HepG2 (cell line): ENCODE measurements around the gene DCTN4. TPM values are rescaled to one million over a fixed set of nuclear protein-coding genes. Genes with fewer than 3 reads are reported as not detected.

Experiments used
- BCL6 ChIP-seq: IDR thresholded peaks from 2 replicates; pipeline ENCODE4 v1.6.1; 2016; ENCODE audit warnings: missing genetic modification reagents, missing compliant biosample characterization
- CBX5 ChIP-seq: sonication (generic); formaldehyde crosslinking; IDR thresholded peaks from 2 replicates; pipeline ENCODE4 v1.4.0; 2020; ENCODE audit warnings: missing genetic modification reagents, borderline replicate concordance
- ETV6 ChIP-seq: sonication (generic); formaldehyde crosslinking; conservative IDR thresholded peaks from 2 replicates; pipeline ENCODE4 v1.4.0; 2020; ENCODE audit warnings: missing genetic modification reagents
- HNF4G ChIP-seq, 2 experiments: sonication (generic) in 1 of 2; formaldehyde crosslinking in 1 of 2; IDR thresholded peaks; 2 replicates each; pipeline versions ENCODE4 v1.4.0 to v1.6.1; 2011 to 2020; ENCODE audit warnings: borderline replicate concordance in 2 of 2, low read depth in 2 of 2, mild to moderate bottlenecking in 2 of 2, low read length in 1 of 2, missing genetic modification reagents in 1 of 2, moderate library complexity in 1 of 2
- KDM5A ChIP-seq: fragments of 200-600 bp; sonication (generic); IDR thresholded peaks from 2 replicates; pipeline ENCODE4 v1.7.0; 2018; ENCODE audit warnings: antibody characterized with exemption, mild to moderate bottlenecking, low read length, borderline replicate concordance
- MYNN ChIP-seq: sonication (generic); formaldehyde crosslinking; IDR thresholded peaks from 2 replicates; pipeline ENCODE4 v1.4.0; 2020; ENCODE audit warnings: mild to moderate bottlenecking, low read depth, missing genetic modification reagents
- NKX3-1 ChIP-seq: sonication (generic); formaldehyde crosslinking; IDR thresholded peaks from 2 replicates; pipeline ENCODE4 v1.5.0; 2020; ENCODE audit warnings: missing genetic modification reagents
- POLR2A ChIP-seq, 2 experiments: IDR thresholded peaks; 2 replicates each; pipeline ENCODE4 v1.6.1; 2011; ENCODE audit warnings: low read depth in 2 of 2, low read length in 2 of 2, mild to moderate bottlenecking in 1 of 2, moderate library complexity in 1 of 2; ENCODE audit not compliant: insufficient read depth in 1 of 2
- REL ChIP-seq: sonication (generic); formaldehyde crosslinking; conservative IDR thresholded peaks from 2 replicates; pipeline ENCODE4 v1.8.0; 2022; ENCODE audit warnings: mild to moderate bottlenecking, missing genetic modification reagents, moderate library complexity
- SAP130 ChIP-seq: IDR thresholded peaks from 2 replicates; pipeline ENCODE4 v1.6.1; 2016; ENCODE audit warnings: low read depth
- SIN3A ChIP-seq: IDR thresholded peaks from 2 replicates; pipeline ENCODE4 v1.6.1; 2011; ENCODE audit warnings: low read depth, mild to moderate bottlenecking, control low read depth, low read length, borderline replicate concordance
- SNAPC2 ChIP-seq: sonication (generic); formaldehyde crosslinking; IDR thresholded peaks from 2 replicates; pipeline ENCODE4 v1.8.1; 2022; ENCODE audit warnings: mild to moderate bottlenecking, missing genetic modification reagents
- SOX13 ChIP-seq, 3 experiments: fragments of 450-650 bp in 1 of 3; sonication (generic) in 1 of 3; formaldehyde crosslinking in 1 of 3; IDR thresholded peaks in 2 of 3; conservative IDR thresholded peaks in 1 of 3; 2 replicates each; pipeline versions ENCODE4 v1.5.0 to v1.6.1; 2016 to 2020; ENCODE audit warnings: antibody characterized with exemption in 1 of 3, mild to moderate bottlenecking in 1 of 3, missing compliant biosample characterization in 1 of 3, missing genetic modification reagents in 1 of 3, moderate library complexity in 1 of 3
- TEAD3 ChIP-seq: optimal IDR thresholded peaks from 2 replicates; pipeline ENCODE3; 2016; ENCODE audit warnings: borderline replicate concordance
- ZFX ChIP-seq: sonication (generic); formaldehyde crosslinking; IDR thresholded peaks from 2 replicates; pipeline ENCODE4 v1.4.0; 2020; ENCODE audit warnings: mild to moderate bottlenecking, low read depth, missing genetic modification reagents, moderate library complexity
- ZNF282 ChIP-seq: fragments of 450-650 bp; IDR thresholded peaks from 2 replicates; pipeline ENCODE4 v1.6.1; 2018; ENCODE audit not compliant: partially characterized antibody
- ZNF331 ChIP-seq: sonication (generic); formaldehyde crosslinking; IDR thresholded peaks from 2 replicates; pipeline ENCODE4 v1.4.0; 2020; ENCODE audit warnings: missing genetic modification reagents
- ZNF33B ChIP-seq: sonication (generic); formaldehyde crosslinking; IDR thresholded peaks from 2 replicates; pipeline ENCODE4 v1.5.1; 2020; ENCODE audit warnings: mild to moderate bottlenecking, missing genetic modification reagents
- ZNF747 ChIP-seq: sonication (generic); formaldehyde crosslinking; IDR thresholded peaks from 2 replicates; pipeline ENCODE4 v1.8.1; 2023; ENCODE audit warnings: missing genetic modification reagents, mild to moderate bottlenecking, borderline replicate concordance
- ZNF816 ChIP-seq: sonication (generic); formaldehyde crosslinking; IDR thresholded peaks from 2 replicates; pipeline ENCODE4 v1.8.0; 2022; ENCODE audit warnings: missing genetic modification reagents, mild to moderate bottlenecking, borderline replicate concordance
- polyA plus RNA-seq, 8 experiments: library from polyadenylated mRNA; depleted of rRNA in 3 of 8; stranded (reverse) in 7 of 8; unstranded in 1 of 8; fragments of >200 nt; fragmentation: Illumina TruSeq in 4 of 8; extraction: Trizol in 4 of 8; gene quantifications; 2 replicates each; pipeline versions ENCODE4 v1.2.1 to v1.2.3, GENCODE V29; 2011 to 2016; ENCODE audit warnings: low read depth in 4 of 8, missing spikeins in 1 of 8, mixed read lengths in 1 of 8; ENCODE audit not compliant: insufficient read depth in 1 of 8
- total RNA-seq, 5 experiments: library from RNA; depleted of rRNA; stranded (reverse); fragments of >200 nt; fragmentation: Illumina TruSeq; extraction: Trizol; gene quantifications; 2 replicates each; pipeline ENCODE4 v1.2.3, GENCODE V29; 2016; ENCODE audit warnings: low read depth in 1 of 5
- TF ChIP-seq, protein P1 (sequence below): IDR thresholded peaks from 2 replicates; pipeline ENCODE4 v1.6.1; 2016; ENCODE audit warnings: missing compliant biosample characterization, missing genetic modification reagents, borderline replicate concordance
- TF ChIP-seq, protein P2 (sequence below): sonication (generic); formaldehyde crosslinking; IDR thresholded peaks from 2 replicates; pipeline ENCODE4 v1.9.0; 2021; ENCODE audit warnings: missing genetic modification reagents, borderline replicate concordance
- TF ChIP-seq, protein P3 (sequence below): sonication (generic); formaldehyde crosslinking; IDR thresholded peaks from 2 replicates; pipeline ENCODE4 v1.9.0; 2021; ENCODE audit warnings: missing genetic modification reagents, mild to moderate bottlenecking, borderline replicate concordance

DCTN4 gene
- total and polyA plus RNA-seq, 2 of the 13 experiments (the other 11 are each of a cell fraction or from before 2014, with no cell fraction given): 24.1 to 26.9 TPM

DNA sequence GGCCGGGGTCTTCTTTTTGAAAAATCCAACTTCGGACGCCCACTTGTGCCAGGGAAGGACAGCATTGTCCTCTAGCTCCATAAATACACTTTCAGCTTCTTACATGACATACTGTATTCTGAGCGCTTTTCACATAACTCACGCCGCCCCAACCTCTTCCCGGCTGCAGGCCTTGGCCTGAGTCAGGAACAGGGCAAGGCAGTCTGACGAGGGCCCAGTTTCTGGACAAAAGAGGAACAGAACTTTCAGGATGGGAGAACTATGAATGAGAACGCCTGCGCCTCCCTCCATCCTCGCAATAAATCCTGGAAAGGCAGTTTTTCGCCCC, 650 bp downstream of the DCTN4 start (continued):
- 0 out of 2 replicates have a peak, but pooled peaks have one; percentile 18 for TF ChIP-seq CBX5
- 0 out of 2 replicates have a peak, but pooled peaks have one; percentile 37 for TF ChIP-seq ZNF816 (CRISPR knock-in tag)
- TF ChIP-seq ZNF33B (CRISPR knock-in tag): no peak
- TF ChIP-seq ZFX (CRISPR knock-in tag): peak; percentile 90
- no peak for TF ChIP-seq ZNF282
- 0 out of 2 replicates have a peak, but pooled peaks have one; percentile 38 for TF ChIP-seq SIN3A
- TF ChIP-seq POLR2A (IDR thresholded peaks at IDR 0.05; ENCODE audit: insufficient read depth in 1 of 2, low read depth in 2 of 2, low read length in 2 of 2): peak in 1 of 2 experiments; percentile 63; a peak in 2 of 4 replicates
- TF ChIP-seq SAP130 (CRISPR knock-in tag): peak; percentile 53
- TF ChIP-seq, protein P1, sequence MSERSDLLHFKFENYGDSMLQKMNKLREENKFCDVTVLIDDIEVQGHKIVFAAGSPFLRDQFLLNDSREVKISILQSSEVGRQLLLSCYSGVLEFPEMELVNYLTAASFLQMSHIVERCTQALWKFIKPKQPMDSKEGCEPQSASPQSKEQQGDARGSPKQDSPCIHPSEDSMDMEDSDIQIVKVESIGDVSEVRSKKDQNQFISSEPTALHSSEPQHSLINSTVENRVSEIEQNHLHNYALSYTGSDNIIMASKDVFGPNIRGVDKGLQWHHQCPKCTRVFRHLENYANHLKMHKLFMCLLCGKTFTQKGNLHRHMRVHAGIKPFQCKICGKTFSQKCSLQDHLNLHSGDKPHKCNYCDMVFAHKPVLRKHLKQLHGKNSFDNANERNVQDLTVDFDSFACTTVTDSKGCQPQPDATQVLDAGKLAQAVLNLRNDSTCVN (CRISPR knock-in tag): peak; percentile 51; the same call in 1 of the 2 replicates
- TF ChIP-seq ZNF747: no peak
- 0 out of 2 replicates have a peak, but pooled peaks have one; percentile 36 for TF ChIP-seq ETV6
- TF ChIP-seq KDM5A: peak; percentile 68
- TF ChIP-seq, protein P2, sequence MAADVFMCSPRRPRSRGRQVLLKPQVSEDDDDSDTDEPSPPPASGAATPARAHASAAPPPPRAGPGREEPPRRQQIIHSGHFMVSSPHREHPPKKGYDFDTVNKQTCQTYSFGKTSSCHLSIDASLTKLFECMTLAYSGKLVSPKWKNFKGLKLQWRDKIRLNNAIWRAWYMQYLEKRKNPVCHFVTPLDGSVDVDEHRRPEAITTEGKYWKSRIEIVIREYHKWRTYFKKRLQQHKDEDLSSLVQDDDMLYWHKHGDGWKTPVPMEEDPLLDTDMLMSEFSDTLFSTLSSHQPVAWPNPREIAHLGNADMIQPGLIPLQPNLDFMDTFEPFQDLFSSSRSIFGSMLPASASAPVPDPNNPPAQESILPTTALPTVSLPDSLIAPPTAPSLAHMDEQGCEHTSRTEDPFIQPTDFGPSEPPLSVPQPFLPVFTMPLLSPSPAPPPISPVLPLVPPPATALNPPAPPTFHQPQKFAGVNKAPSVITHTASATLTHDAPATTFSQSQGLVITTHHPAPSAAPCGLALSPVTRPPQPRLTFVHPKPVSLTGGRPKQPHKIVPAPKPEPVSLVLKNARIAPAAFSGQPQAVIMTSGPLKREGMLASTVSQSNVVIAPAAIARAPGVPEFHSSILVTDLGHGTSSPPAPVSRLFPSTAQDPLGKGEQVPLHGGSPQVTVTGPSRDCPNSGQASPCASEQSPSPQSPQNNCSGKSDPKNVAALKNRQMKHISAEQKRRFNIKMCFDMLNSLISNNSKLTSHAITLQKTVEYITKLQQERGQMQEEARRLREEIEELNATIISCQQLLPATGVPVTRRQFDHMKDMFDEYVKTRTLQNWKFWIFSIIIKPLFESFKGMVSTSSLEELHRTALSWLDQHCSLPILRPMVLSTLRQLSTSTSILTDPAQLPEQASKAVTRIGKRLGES: no peak
- TF ChIP-seq TEAD3 (CRISPR knock-in tag): peak; percentile 15
- 0 out of 2 replicates have a peak, but pooled peaks have one; percentile 10 for TF ChIP-seq NKX3-1 (CRISPR knock-in tag)
- no peak for TF ChIP-seq REL (CRISPR knock-in tag)
- TF ChIP-seq, protein P3, sequence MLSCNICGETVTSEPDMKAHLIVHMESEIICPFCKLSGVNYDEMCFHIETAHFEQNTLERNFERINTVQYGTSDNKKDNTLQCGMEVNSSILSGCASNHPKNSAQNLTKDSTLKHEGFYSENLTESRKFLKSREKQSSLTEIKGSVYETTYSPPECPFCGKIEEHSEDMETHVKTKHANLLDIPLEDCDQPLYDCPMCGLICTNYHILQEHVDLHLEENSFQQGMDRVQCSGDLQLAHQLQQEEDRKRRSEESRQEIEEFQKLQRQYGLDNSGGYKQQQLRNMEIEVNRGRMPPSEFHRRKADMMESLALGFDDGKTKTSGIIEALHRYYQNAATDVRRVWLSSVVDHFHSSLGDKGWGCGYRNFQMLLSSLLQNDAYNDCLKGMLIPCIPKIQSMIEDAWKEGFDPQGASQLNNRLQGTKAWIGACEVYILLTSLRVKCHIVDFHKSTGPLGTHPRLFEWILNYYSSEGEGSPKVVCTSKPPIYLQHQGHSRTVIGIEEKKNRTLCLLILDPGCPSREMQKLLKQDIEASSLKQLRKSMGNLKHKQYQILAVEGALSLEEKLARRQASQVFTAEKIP: no peak
- TF ChIP-seq MYNN (CRISPR knock-in tag): no peak
- peak; percentile 18; the same call in 1 of the 2 replicates for TF ChIP-seq BCL6 (CRISPR knock-in tag)
- TF ChIP-seq SNAPC2 (CRISPR knock-in tag): peak; percentile 70; the same call in 1 of the 2 replicates
- no peak for TF ChIP-seq HNF4G (IDR thresholded peaks at IDR 0.05; ENCODE audit: borderline replicate concordance, low read depth, low read length)
- TF ChIP-seq HNF4G (CRISPR knock-in tag; IDR thresholded peaks at IDR 0.05; ENCODE audit: borderline replicate concordance, low read depth): no peak
- TF ChIP-seq SOX13 (IDR thresholded peaks at IDR 0.05): no peak
- TF ChIP-seq SOX13 (CRISPR knock-in tag; conservative IDR thresholded peaks at IDR 0.05 in 1 of 2, IDR thresholded peaks at IDR 0.05 in 1 of 2): 0 out of 4 replicates have a peak, but pooled peaks of 1 of the 2 experiments have one; percentile 8
- 0 out of 2 replicates have a peak, but pooled peaks have one; percentile 32 for TF ChIP-seq ZNF331 (CRISPR knock-in tag)
